ENCODE results near the gene FAHD1.

FAHD1 gene

DNA sequence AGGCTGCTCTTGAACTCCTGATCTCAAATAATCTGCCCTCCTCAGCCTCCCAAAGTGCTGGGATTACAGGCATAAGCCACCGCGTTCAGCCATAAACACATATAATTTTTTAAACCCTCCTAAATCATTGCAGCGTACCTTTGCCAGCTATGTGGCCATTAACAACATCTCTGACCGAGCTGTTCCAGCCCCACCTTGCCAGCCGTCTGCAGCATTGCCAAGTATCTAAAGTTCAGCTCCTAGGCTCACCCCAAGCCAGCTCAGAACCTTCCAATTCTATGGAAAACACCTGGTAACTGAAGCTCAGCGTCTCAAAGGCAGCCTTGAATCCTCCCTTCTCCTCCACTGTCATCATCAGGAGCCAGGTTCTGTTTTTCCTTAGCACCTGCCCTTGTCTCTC lies 50.1 kb downstream of the FAHD1 start:
- Histone ChIP-seq H3K9me3 (ENCODE audit: control insufficient read depth, insufficient read depth, low read depth, low read length) (no peaks in the 10 kb centered on the region), H3K4me1 (ENCODE audit: control insufficient read depth, insufficient read depth, low read length) (no peaks in the 10 kb centered on the region), H3K4me3 (ENCODE audit: low read depth, low read length) (no peak overlapping the region), H3K27ac (ENCODE audit: extremely low read depth, low read depth, low read length) (no peak overlapping the region), H3K36me3 (ENCODE audit: control insufficient read depth in 2 of 2, insufficient read depth in 1 of 2, low read length in 2 of 2) (no peaks in the 10 kb centered on the region)
- no peak for TF ChIP-seq ZNF544 (tag by site-specific recombination; IDR thresholded peaks at IDR 0.05)
- no peak for TF ChIP-seq ZNF624 (tag by site-specific recombination; IDR thresholded peaks at IDR 0.05)
- no peak for TF ChIP-seq ZNF626 (tag by site-specific recombination; IDR thresholded peaks at IDR 0.05)
- ChIA-PET CTCF (interaction anchor here (0.5 to 2.3 kb wide), 4 partner anchors 11 to 514 kb away, joined by 3 to 9 read pairs (median 4); no protein-coding TSS in a partner anchor), POLR2A (no interaction called here)

DNA sequence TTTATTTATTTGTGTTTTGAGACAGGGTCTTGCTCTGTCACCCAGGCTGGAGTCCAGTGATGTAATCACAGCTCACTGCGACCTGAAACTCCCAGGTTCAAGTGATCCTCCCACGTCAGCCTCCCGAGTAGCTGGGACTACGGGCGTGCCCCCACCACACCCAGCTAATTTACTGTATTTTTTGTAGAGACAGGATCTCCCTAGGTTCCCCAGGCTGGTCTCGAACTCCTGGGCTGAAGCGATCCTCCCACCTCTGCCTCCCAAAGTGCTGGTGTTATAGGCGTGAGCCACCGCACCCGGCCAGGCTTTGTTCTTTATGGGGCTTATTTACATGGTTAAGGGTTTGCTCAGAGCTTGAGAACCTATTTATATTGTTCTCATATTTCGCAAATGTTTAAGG lies 50.8 kb downstream of the FAHD1 start:
- no peak overlapping the region for H3K27ac ChIP-seq (ENCODE audit: extremely low read depth, low read depth, low read length)
- POLR2A ChIA-PET, result no interaction called here
- H3K4me1 ChIP-seq (ENCODE audit: control insufficient read depth, insufficient read depth, low read length), result no peaks in the 10 kb centered on the region
- H3K4me3 ChIP-seq (ENCODE audit: low read depth, low read length), result no peak overlapping the region
- H3K36me3 ChIP-seq (ENCODE audit: control insufficient read depth in 2 of 2, insufficient read depth in 1 of 2, low read length in 2 of 2), result no peaks in the 10 kb centered on the region
- CTCF ChIA-PET, result interaction anchor here (0.7 to 2.3 kb wide), 4 partner anchors 13 to 96 kb away, joined by 3 to 11 read pairs (median 7); no protein-coding TSS in a partner anchor
- no peaks in the 10 kb centered on the region for H3K9me3 ChIP-seq (ENCODE audit: control insufficient read depth, insufficient read depth, low read depth, low read length)
- TF ChIP-seq ZFP37 (tag by site-specific recombination; IDR thresholded peaks at IDR 0.05) (no peak), ZNF561 (tag by site-specific recombination; IDR thresholded peaks at IDR 0.05; ENCODE audit: borderline replicate concordance) (no peak), ZNF623 (tag by site-specific recombination; IDR thresholded peaks at IDR 0.05) (no peak), ZNF549 (tag by site-specific recombination; IDR thresholded peaks at IDR 0.05) (no peak), IKZF3 (tag by site-specific recombination; IDR thresholded peaks at IDR 0.05) (no peak), HOXD13 (CRISPR knock-in tag; IDR thresholded peaks at IDR 0.05; ENCODE audit: borderline replicate concordance) (no peak), ZNF248 (tag by site-specific recombination; IDR thresholded peaks at IDR 0.05) (no peak), ZNF501 (tag by site-specific recombination; IDR thresholded peaks at IDR 0.05) (no peak), ZNF433 (tag by site-specific recombination; IDR thresholded peaks at IDR 0.05; ENCODE audit: low read depth) (no peak), ZNF777 (tag by site-specific recombination; IDR thresholded peaks at IDR 0.05; ENCODE audit: borderline replicate concordance) (no peak), ZNF140 (tag by site-specific recombination; IDR thresholded peaks at IDR 0.05) (no peak), ZNF473 (tag by site-specific recombination; IDR thresholded peaks at IDR 0.05) (no peak), ZNF600 (tag by site-specific recombination; IDR thresholded peaks at IDR 0.05) (peak; percentile 36; the same call in 1 of the 2 replicates), OSR2 (tag by site-specific recombination; IDR thresholded peaks at IDR 0.05) (0 out of 2 replicates have a peak, but pooled peaks have one; percentile 12), REPIN1 (tag by site-specific recombination; IDR thresholded peaks at IDR 0.05; ENCODE audit: low read depth) (no peak), WT1 (tag by site-specific recombination; IDR thresholded peaks at IDR 0.05) (0 out of 2 replicates have a peak, but pooled peaks have one; percentile 43), ZNF624 (tag by site-specific recombination; IDR thresholded peaks at IDR 0.05) (no peak), KLF1 (tag by site-specific recombination; IDR thresholded peaks at IDR 0.05) (peak; percentile 98)
- TF ChIP-seq, protein P1, sequence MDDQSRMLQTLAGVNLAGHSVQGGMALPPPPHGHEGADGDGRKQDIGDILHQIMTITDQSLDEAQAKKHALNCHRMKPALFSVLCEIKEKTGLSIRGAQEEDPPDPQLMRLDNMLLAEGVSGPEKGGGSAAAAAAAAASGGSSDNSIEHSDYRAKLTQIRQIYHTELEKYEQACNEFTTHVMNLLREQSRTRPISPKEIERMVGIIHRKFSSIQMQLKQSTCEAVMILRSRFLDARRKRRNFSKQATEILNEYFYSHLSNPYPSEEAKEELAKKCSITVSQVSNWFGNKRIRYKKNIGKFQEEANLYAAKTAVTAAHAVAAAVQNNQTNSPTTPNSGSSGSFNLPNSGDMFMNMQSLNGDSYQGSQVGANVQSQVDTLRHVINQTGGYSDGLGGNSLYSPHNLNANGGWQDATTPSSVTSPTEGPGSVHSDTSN (CRISPR knock-in tag; IDR thresholded peaks at IDR 0.05), result no peak
- TF ChIP-seq, protein P2, sequence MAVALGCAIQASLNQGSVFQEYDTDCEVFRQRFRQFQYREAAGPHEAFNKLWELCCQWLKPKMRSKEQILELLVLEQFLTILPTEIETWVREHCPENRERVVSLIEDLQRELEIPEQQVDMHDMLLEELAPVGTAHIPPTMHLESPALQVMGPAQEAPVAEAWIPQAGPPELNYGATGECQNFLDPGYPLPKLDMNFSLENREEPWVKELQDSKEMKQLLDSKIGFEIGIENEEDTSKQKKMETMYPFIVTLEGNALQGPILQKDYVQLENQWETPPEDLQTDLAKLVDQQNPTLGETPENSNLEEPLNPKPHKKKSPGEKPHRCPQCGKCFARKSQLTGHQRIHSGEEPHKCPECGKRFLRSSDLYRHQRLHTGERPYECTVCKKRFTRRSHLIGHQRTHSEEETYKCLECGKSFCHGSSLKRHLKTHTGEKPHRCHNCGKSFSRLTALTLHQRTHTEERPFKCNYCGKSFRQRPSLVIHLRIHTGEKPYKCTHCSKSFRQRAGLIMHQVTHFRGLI (tag by site-specific recombination; IDR thresholded peaks at IDR 0.05), result no peak
- TF ChIP-seq, protein P3, sequence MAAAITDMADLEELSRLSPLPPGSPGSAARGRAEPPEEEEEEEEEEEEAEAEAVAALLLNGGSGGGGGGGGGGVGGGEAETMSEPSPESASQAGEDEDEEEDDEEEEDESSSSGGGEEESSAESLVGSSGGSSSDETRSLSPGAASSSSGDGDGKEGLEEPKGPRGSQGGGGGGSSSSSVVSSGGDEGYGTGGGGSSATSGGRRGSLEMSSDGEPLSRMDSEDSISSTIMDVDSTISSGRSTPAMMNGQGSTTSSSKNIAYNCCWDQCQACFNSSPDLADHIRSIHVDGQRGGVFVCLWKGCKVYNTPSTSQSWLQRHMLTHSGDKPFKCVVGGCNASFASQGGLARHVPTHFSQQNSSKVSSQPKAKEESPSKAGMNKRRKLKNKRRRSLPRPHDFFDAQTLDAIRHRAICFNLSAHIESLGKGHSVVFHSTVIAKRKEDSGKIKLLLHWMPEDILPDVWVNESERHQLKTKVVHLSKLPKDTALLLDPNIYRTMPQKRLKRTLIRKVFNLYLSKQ (tag by site-specific recombination; IDR thresholded peaks at IDR 0.05; ENCODE audit: borderline replicate concordance), result no peak
- TF ChIP-seq, protein P4, sequence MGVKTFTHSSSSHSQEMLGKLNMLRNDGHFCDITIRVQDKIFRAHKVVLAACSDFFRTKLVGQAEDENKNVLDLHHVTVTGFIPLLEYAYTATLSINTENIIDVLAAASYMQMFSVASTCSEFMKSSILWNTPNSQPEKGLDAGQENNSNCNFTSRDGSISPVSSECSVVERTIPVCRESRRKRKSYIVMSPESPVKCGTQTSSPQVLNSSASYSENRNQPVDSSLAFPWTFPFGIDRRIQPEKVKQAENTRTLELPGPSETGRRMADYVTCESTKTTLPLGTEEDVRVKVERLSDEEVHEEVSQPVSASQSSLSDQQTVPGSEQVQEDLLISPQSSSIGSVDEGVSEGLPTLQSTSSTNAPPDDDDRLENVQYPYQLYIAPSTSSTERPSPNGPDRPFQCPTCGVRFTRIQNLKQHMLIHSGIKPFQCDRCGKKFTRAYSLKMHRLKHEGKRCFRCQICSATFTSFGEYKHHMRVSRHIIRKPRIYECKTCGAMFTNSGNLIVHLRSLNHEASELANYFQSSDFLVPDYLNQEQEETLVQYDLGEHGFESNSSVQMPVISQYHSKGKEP (tag by site-specific recombination; IDR thresholded peaks at IDR 0.05), result no peak
- TF ChIP-seq, protein P5, sequence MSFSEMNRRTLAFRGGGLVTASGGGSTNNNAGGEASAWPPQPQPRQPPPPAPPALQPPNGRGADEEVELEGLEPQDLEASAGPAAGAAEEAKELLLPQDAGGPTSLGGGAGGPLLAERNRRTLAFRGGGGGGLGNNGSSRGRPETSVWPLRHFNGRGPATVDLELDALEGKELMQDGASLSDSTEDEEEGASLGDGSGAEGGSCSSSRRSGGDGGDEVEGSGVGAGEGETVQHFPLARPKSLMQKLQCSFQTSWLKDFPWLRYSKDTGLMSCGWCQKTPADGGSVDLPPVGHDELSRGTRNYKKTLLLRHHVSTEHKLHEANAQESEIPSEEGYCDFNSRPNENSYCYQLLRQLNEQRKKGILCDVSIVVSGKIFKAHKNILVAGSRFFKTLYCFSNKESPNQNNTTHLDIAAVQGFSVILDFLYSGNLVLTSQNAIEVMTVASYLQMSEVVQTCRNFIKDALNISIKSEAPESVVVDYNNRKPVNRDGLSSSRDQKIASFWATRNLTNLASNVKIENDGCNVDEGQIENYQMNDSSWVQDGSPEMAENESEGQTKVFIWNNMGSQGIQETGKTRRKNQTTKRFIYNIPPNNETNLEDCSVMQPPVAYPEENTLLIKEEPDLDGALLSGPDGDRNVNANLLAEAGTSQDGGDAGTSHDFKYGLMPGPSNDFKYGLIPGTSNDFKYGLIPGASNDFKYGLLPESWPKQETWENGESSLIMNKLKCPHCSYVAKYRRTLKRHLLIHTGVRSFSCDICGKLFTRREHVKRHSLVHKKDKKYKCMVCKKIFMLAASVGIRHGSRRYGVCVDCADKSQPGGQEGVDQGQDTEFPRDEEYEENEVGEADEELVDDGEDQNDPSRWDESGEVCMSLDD (tag by site-specific recombination; IDR thresholded peaks at IDR 0.05), result no peak
- TF ChIP-seq, protein P6, sequence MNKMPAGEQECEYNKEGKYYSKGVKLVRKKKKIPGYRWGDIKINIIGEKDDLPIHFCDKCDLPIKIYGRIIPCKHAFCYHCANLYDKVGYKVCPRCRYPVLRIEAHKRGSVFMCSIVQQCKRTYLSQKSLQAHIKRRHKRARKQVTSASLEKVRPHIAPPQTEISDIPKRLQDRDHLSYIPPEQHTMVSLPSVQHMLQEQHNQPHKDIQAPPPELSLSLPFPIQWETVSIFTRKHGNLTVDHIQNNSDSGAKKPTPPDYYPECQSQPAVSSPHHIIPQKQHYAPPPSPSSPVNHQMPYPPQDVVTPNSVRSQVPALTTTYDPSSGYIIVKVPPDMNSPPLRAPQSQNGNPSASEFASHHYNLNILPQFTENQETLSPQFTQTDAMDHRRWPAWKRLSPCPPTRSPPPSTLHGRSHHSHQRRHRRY (tag by site-specific recombination; IDR thresholded peaks at IDR 0.05), result no peak
